GM21619 (cell line): Measurements from ENCODE around the gene VSX1.

Experiments
- ATAC-seq: cut with Tn5 transposase; IDR thresholded peaks from one replicate; pipeline ENCODE4 v1.9.1; 2021; ENCODE audit not compliant: unreplicated experiment

Gene VSX1

DNA sequence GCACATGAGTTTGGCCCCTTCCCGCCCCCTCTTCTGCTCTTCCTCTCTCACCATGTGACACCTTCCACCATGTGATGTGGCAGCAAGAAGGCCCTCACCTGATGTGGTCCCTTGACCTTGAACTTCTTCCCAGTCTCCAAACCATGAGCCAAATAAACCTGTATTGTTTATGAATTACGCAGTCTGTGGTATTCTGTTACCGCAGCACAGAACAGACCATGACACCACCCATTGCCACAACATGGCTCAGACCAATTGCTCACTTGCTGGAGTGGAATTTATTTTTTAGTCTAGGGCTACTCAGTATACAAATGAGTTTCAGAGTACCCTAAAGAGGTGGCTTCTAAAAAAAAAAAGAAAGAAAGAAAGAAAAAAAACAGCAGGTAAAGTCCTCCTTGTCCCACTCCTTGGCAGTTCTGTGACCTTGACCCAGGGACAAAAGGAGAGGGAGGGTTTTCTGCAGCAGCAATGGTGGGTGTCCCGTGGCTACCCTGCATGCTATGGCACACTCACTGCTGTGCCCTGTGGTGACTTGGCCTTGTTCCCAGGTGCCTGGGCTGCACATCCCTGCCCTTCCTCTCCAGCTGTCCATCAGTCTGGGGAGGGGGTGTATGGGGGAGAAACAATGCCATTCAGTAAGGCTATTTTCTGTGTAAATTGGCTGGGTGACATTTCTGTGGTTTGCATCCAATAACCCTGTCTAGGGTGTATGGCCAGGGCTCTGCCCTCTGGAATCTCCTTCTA lies 5.4 kb upstream of the VSX1 start:
- ATAC-seq: no peak

DNA sequence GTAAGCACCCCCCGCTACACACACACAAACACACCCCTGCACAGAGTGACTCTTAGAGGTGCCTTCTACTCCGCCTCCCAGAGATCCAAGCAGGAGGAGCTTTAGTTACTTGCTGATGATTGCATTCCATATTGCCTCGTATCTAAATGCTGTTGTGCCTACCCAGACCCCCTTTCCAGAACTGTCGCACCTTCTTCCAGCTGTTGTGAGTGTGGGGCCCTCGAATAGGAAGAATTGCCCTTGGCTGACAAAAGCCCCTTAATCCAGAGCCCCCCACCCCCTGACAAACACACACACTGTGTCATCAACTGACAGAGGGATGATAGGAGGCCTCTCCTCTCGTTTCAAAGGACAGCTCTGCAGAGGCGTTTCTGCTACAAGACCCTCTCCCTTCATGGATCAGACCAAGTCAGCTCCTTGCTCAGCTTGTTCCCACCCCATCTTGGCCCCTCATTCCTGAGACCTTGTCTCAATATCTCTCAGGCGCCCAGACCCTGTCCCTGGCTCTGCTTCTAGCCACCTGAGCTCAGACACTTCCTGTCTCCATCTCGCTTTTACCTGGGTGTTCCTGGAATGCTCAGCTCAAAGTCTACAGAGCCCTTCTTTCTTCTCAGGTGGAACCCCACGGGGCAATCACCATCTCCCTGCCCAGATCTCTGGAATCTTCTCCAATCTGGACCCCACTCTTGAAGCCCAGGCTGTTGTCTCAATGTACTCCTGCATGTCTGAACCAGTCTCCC lies 4.0 kb upstream of the VSX1 start:
- no peak for ATAC-seq

DNA sequence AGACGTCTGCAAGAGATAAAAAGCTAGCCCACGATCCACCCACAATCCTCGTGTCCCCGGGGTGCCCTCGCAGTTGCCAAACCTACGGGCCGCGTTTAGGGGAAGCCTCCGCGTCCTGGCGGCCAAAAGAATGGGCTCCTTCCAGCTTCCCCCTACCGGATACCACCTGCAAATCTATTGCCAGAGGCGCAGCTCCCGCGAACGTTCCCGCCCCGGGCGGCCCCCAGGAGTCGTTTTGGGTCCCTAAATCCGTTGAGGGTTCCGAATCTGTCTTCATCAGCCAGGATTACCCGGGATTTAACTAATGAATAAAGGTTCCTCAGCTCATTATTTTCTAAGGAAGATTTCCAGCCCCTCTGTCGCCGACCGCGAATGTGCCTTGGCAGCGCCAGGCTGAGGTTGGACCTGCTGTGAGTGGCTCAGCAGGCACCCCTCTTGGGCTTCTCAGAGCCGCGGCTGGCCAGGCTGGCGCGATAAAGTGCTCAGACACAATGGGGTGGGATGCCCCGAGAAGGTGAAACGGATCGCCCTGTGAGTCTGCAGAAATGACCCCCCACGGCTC lies 2.8 kb upstream of the VSX1 start:
- no peak for ATAC-seq

DNA sequence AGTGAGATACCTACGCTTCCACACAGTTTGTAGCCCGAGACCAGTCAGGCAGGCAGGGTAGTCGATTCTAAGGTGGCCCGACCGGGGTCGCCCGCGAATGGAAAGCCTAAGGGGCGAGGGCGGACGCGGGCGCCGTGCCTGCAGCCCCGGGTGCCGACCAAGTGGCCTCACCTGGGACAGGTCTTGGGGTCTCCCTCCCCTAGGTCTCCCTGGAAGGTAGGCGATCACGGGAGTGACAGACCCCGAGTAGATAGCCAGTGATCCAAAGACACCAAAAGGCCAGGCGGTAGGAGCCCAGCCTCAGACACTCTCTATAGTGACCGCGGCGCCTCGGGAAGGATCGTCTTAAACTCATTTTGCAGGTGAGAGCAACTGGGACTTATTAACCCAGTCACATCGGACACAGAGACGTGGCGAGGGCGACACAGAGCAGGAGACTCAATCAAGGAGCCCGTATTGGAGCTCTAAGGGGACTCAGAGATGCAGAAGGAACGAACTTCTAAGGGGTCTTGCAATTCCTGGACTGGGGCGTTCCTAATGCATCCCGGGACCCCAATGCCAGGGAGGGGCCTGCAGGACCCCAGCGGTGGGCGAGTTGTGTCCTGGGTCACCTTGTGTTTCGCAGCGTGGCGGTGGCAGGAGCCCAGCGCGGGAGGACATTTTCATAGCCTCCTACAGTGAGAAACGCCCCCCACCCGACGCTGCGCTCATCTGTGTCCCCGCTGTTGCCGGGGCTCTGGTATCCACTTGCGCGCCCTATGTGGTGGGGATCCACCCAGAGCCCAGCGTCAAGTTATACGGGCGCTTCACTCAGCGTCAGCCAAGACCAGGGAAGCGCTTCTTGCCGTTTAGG lies 2.1 kb upstream of the VSX1 start:
- ATAC-seq: no peak

DNA sequence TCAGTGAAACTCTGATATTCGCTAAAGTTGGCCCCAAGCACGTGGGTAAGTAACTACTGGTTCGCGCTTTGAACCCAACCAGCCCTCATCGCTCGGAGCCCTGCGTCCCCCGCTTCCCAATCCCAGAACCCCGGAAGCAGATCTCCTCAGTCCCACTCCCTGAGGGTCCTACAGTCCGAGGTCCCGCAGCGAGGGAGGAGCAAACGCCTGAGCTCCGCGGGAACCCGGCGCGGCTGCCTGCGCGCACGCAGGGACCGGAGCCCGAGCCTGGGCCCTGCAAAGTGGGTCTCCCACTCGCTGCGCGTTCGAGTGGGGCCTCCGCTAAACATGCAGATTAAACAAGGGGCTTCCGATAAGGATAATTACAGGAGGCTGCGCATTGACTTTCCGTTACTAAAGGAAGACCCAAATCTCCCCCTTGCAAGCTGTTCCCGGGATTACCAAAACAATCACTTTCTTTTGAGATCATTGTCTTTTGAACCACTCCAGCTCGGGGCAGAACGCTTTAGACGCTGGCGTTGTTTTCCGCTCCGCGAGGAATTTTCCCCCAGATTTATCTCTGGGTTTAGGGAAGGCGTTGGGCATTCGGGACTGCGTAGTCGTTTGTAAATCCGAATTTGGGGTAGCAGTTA lies 1.3 kb upstream of the VSX1 start:
- ATAC-seq: no peak

DNA sequence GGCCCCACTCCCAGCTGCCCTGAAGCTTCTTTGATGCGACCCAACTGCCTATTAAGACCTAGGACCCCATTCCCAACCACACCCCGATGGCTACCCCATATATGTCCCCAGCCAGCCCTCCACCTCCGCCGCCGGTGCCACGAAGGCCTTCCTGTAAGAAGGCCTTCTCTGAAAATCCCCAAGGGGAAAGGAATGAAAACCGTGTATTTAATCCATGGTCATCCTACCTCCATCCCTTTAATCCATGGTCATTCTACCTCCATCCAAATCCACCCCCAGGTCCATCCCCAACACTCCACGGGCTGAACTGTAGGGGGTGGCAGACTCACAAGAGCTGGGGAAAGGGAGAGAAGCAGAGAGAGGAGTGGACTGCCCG lies 545 bp upstream of the VSX1 start:
- no peak for ATAC-seq

DNA sequence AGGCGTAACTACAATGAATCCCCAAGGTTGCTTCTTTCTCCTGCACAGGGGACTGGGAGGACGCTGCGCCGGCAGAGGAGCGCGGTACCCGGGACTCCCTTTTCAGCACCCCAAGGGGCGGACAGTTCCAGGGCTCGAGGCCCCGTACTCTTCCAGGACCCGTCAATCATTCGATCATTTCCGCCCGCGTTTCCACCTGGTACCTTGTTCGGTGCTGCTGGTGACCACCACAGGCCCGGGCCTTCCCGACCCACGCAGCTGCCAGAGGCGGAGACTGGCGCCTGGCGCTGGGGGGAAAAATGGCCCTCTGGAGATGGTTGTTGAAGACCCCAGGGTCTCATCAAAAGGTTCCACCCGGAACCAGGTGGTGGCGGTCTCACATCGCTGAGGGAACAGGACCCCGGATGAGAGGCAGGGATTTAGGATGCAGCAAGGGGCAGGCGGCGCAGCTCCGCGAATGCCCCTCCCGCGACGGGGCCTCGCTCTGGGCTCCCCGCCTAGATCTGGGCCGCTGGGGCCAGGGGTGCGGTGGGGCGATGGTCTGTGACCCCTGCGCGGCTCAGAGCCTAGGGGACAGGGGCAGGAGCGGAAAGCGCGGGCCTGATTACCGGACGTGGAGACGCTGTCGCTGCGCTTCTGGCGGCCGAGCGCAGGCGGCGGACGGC lies 744 bp downstream of the VSX1 start:
- no peak for ATAC-seq

DNA sequence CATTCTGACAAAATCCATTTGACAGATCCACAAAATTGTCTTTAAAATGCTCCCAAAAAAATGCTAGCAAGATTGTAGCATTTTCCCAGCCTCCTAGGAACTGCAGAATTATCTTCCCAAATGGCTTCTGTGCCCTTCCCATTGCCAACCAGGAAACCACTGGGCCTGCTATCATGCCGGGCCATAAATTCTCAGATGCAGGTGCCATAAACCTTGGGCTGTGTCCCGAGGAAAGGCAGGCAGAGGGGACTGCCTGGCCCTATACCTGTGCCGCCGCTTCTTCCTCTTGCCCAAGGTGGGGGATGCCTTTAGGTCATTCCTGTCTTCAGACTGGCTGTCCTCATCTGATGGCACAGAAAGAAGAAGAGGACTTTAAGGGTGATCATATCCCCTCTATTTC lies 2.8 kb downstream of the VSX1 start:
- no peak for ATAC-seq

DNA sequence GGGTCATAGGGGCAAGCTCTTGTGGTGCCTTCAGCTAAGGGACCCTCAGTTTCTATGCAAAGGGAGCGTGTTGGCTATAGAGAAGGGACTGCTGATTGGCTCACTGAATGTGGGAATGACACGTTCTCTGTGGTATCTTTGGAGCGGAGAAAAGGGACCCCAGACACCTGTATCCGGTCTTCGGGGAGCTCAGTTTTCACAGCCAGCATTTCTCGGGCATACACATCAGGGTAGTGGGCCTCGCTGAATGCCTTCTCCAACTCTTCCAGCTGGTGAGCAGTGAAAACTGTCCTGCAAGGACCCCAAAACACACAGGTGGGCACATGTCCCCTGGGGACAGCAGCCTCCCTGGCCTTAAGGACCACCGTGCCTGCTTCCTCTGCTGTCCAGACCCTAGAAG lies 3.3 kb downstream of the VSX1 start:
- no peak for ATAC-seq

DNA sequence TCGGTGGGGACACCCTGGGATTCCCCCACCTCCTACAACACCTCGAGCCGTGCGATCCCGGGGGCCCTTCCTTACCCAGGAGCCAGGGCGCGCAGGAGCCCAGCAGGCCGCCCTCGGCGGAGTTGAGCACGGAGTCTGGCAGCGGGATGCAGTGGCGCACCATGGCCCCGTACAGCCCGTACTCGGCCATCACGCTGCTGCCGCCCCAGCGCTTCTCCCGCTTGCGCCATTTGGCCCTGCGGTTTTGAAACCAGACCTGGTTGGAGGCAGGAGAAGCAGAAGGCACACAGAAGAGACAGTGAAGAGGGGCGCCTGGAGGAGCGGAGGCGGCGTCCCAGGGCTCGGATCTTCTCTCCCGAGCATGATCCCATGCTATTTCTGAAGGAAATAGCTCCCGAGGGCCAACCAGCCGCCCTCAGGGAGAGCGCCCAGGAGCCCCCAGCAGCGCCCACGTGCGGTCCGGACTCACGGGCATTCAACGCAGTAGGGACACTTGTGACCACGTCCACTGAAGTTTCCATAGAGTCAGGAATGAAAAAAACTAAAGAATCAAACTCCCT lies 4.3 kb downstream of the VSX1 start:
- ATAC-seq: no peak

DNA sequence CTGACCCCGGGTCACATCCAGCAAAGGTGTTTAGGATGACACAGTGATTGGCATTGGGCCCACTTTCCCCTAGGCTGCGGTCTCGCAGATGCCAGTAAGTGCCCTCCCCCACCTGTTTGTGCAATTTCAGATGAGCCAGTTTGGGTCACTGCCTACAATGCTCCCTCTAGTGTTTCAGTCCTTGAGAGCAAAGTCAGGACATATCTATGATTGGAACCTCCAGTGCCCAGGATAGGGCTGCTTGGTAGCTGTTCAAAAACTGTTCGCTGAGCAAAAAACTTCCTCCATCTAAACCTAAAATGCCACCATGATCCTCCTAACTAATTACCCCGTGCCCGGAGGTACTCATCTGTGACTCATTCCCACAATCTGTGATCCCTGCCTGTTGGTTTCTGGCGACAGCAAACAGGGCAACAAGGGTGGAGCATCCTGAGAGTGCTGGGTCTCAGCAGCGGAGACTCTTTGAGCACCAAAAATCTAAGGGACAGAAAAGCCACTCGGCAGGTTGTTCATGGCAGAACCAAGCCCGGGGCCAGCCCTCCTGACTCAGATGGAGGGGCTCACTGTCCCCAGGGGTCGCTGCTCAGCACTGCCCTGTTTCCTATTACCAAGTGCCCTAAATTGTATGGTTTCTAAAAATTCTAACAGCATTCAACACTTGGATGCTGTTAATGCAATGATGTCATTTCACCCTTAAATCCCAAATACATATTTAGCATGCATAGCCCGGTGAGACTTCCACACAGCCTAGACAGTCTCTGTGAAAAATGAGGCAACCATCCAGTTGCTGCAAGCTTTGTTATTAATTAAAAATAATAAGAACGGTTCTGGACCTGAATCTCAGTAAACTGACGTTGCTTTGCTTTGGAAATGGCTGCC lies 5.0 kb downstream of the VSX1 start:
- ATAC-seq: no peak

DNA sequence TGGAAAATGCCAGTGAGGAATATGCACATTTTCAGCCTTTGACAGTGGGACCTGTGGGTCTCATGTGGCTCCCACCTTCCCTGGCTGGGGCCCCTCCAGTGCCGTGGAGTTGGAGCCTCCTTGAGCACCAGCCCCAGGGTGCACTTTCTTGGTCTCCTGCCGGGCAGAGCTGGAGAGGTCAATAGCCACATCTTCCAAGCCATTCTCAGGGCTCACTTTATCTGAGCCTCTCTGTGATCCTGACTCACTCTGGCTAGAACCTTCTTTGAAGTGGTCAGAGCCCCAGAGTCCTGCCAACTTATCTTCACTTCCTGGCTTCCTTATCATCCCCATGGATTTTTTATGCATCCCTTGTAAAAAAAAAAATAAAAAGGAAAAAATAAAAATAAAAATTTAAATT lies 5.7 kb downstream of the VSX1 start:
- no peak for ATAC-seq

DNA sequence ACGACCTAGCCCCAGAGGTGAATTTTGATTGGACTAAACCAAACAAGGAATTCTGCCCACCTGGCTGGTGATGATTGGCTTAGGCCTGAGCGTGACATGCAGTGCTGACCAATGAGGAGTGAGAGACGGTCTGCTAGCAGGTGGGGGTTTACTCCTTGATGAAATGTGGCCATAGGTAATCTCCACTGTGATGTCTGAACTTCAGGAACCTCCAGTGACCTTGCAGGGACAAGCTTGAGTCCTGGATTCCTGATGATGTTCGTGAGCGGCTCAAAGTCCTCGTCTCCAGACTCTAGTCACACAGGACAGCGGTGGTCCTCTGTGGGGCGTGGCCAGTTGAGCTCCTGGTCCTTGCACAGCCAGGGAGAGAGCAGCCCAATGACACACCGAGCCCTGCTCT lies 8.4 kb downstream of the VSX1 start:
- ATAC-seq: no peak

DNA sequence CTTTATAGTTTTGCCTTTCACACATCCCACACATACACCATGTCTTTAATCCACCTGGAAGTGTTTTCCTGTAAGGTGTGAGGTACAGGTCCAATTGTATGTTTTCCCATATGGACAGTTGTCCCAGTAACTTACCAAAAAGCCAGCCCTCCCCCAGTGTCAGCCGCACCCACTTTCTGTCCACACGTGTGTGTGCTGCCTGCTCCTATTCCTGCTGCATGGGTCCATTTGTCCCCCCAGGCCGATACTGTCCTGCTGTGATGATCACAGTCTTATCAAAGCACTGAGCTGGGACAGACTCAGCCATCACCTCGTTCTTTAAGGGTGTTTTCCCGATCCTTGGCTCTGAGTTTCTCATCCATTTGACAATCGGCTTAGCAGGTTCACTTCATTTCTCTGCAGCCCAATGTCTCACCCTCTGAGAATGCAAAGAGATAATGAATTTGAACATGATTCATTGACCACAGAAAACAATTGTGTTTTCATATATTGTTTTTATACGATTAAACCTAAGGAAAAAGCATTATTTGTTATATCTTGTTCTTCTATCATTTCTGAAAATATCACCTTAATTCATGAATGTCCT lies 9.6 kb downstream of the VSX1 start:
- no peak for ATAC-seq

DNA sequence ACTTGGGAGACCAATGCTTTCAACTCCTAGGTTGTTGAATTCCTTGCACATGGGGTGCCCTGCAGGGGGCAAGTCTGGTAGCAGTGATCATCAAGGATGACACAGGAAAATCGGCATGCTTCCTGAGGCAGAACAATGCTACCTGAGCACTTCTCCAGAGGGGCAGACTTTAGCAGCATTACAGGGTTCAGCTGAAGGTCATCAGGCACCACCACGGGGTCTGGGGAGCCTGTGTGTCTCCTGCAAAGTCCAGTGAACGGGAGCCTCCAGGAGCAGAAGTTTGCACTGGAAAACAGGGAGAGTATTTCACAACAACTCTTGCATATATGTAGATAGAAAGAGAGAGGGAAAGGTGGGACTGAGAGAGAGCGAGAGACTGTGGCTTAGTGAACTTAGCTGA lies 10.2 kb downstream of the VSX1 start:
- ATAC-seq: no peak

DNA sequence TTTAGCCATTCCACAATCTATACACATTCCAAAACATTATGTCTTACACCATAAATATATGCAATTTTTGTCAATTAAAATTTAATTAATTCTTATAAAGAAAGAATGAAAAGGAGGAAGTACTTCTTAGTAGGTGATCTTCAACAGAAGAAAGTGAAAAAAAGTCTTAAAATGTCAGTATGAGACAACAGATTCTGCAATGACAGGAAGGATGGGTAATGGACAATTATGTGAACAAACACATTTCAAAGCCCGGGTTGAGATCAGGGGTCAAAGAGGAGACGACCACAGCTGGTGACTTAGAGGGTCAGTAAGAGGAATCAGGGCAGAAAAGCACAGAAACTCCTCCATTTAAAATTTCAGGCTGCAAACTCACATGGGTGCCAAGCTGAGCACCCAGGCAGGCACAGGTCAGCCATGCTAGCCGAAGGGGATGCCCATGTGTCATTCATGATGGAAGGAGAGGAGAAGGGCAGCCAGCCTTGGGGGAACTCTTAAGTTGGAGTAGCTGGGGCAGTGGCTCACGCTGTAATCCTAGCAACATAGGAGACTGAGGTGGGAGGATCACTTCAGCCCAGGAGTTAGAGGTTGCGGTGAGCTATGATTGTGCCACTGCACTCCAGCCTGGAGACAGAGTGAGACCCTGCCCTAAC lies 11.0 kb downstream of the VSX1 start:
- no peak for ATAC-seq

DNA sequence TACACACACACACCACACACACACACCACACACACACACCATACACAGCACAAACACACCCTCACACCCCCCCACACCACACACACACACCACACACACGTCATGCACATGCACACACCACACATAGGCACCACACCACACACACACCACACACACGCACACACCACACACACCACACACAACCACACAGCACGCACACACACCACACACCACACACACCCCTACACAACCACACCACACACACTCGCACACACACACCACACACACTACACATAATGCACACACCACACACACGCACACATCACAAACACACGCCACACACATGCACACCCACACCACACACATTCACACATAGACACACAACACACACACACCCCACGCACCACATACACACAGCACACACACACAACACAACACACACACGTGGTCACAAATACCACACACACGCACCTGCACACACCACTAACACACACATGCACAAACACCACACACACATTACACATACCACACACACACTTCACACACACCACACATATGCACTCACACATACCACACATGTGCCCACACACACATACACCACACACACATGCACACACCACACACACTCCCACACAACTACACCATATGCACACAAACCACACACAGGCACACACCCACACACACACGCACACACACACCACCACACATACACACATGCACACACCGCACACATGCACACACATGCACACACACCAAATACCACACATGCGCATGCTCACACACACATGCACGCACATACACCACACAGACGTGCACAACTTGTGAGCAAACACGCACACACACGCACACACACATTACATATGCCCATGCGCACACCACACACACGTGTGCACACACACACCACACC lies 14.6 kb downstream of the VSX1 start:
- no peak for ATAC-seq
